Measurements from ENCODE around the gene STX19. TPM values are rescaled to one million over a fixed set of nuclear protein-coding genes. Genes with fewer than 3 reads are reported as not detected.

The STX19 gene
- total RNA-seq, 1 experiment from 2014 or later = not detected

DNA sequence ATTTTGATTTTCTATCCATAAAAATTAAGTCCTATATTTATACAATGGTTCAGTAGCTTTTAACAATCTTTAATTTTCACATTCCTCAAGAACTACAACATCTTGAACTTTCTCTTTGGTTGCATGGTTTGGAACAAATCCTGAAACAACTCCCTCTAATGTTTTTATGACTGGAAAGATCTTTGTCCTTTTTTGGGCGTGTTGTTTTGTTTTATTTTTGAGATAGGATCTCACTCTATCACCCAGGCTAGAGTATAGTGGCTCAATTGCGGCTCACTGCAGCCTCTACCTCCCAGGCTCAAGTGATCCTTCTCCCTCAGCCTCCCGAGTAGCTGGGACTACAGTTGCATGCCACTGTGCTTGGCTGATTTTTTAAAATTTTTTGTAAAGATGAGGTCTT lies 4.0 kb downstream of the STX19 start:
- no TSS peak for BruUV-seq (replicated peaks)
- POLR2A ChIA-PET (ENCODE audit: low non-redundant PET) = no interaction called here
- Histone ChIP-seq H3K9me3 (ENCODE audit: low read depth, low read length, poor library complexity, severe bottlenecking) (no peaks in the 10 kb centered on the region), H3K27ac (ENCODE audit: low read depth, low read length, poor library complexity, severe bottlenecking) (no peak overlapping the region), H3K36me3 (ENCODE audit: insufficient read depth, low read length, poor library complexity, severe bottlenecking) (no peaks in the 10 kb centered on the region), H3K27me3 (replicated peaks; ENCODE audit: insufficient read depth, low read depth, low read length, poor library complexity) (no peaks in the 10 kb centered on the region), H3K4me1 (ENCODE audit: insufficient read depth, low read length, poor library complexity, severe bottlenecking) (no peaks in the 10 kb centered on the region), H3K4me3 (ENCODE audit: low read depth, low read length, poor library complexity, severe bottlenecking) (no peak overlapping the region)
- no peak for TF ChIP-seq EZH2 (IDR thresholded peaks at IDR 0.05; ENCODE audit: borderline replicate concordance, low read depth, low read length, poor library complexity, severe bottlenecking)
- no peak for TF ChIP-seq CTCF (conservative IDR thresholded peaks at IDR 0.05; ENCODE audit: low read depth, low read length)
- no peak for DNase-seq (ENCODE audit: low spot score)
- CTCF ChIA-PET = no interaction called here
- intact Hi-C loops (cut with micrococcal nuclease; ENCODE audit: unreplicated experiment) = no loop called here

DNA sequence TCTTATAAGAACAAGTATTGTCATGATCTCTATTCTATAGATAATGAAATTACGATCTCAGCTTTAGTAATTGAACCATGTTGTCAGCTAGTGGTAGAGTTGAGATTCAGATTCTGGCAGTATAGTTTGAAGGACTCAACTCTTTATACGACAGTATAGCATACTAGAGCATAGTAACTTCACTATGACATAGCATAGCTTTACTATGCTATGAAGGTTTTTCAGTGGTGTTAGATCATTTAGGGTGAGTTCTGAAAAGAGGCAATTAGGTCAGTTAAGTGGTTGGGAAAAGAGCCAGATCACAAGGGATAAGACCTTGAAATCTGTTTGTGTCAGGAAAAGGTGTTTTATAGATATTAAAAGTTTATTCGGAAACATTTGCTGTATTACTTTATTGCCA lies 8.1 kb downstream of the STX19 start:
- ChIA-PET POLR2A (ENCODE audit: low non-redundant PET) (no interaction called here), CTCF (no interaction called here)
- intact Hi-C loops (cut with micrococcal nuclease; ENCODE audit: unreplicated experiment) = no loop called here
- Histone ChIP-seq H3K27me3 (replicated peaks; ENCODE audit: insufficient read depth, low read depth, low read length, poor library complexity) (no peaks in the 10 kb centered on the region), H3K36me3 (ENCODE audit: insufficient read depth, low read length, poor library complexity, severe bottlenecking) (no peaks in the 10 kb centered on the region), H3K4me3 (ENCODE audit: low read depth, low read length, poor library complexity, severe bottlenecking) (no peak overlapping the region), H3K9me3 (ENCODE audit: low read depth, low read length, poor library complexity, severe bottlenecking) (no peaks in the 10 kb centered on the region), H3K4me1 (ENCODE audit: insufficient read depth, low read length, poor library complexity, severe bottlenecking) (no peaks in the 10 kb centered on the region), H3K27ac (ENCODE audit: low read depth, low read length, poor library complexity, severe bottlenecking) (no peak overlapping the region)
- no TSS peak for BruUV-seq (replicated peaks)
- no peak for DNase-seq (ENCODE audit: low spot score)
- TF ChIP-seq CTCF (conservative IDR thresholded peaks at IDR 0.05; ENCODE audit: low read depth, low read length) (no peak), EZH2 (IDR thresholded peaks at IDR 0.05; ENCODE audit: borderline replicate concordance, low read depth, low read length, poor library complexity, severe bottlenecking) (no peak)

- no peaks in the 10 kb centered on the region for H3K27me3 ChIP-seq (replicated peaks; ENCODE audit: insufficient read depth, low read depth, low read length, poor library complexity)
- DNase-seq (ENCODE audit: low spot score) = no peak
- intact Hi-C loops (cut with micrococcal nuclease; ENCODE audit: unreplicated experiment) = no loop called here
- H3K4me3 ChIP-seq (ENCODE audit: low read depth, low read length, poor library complexity, severe bottlenecking) = no peak overlapping the region
- no peak overlapping the region for H3K27ac ChIP-seq (ENCODE audit: low read depth, low read length, poor library complexity, severe bottlenecking)
- H3K9me3 ChIP-seq (ENCODE audit: low read depth, low read length, poor library complexity, severe bottlenecking) = no peaks in the 10 kb centered on the region
- no peaks in the 10 kb centered on the region for H3K4me1 ChIP-seq (ENCODE audit: insufficient read depth, low read length, poor library complexity, severe bottlenecking)
- BruUV-seq (replicated peaks) = no TSS peak
- H3K36me3 ChIP-seq (ENCODE audit: insufficient read depth, low read length, poor library complexity, severe bottlenecking) = no peaks in the 10 kb centered on the region
- POLR2A ChIA-PET (ENCODE audit: low non-redundant PET) = no interaction called here
- CTCF ChIA-PET = no interaction called here
- no peak for TF ChIP-seq CTCF (conservative IDR thresholded peaks at IDR 0.05; ENCODE audit: low read depth, low read length)
- TF ChIP-seq EZH2 (IDR thresholded peaks at IDR 0.05; ENCODE audit: borderline replicate concordance, low read depth, low read length, poor library complexity, severe bottlenecking) = no peak
Observed at GRCh38 chr3:94019659-94020058, 8.7 kb downstream of the STX19 start.

Measured in A673 (cell line).